LNCaP clone FGC (cell line): ENCODE results near the gene ZNF771.

Experiments
- DNase-seq: peaks from one replicate; pipeline ENCODE4 v3.0.0-alpha.2; 2011; ENCODE audit warnings: low read depth
- H3K4me3 ChIP-seq: 2 replicates; pipeline ENCODE4 v1.5.1; 2011; ENCODE audit warnings: mild to moderate bottlenecking, low read depth, low read length, control low read depth
- CTCF ChIP-seq: IDR thresholded peaks from 2 replicates; pipeline ENCODE4 v1.5.1; 2012; ENCODE audit warnings: mild to moderate bottlenecking; ENCODE audit not compliant: control insufficient read depth, insufficient read depth; ENCODE audit errors: extremely low read depth

ZNF771 gene

DNA sequence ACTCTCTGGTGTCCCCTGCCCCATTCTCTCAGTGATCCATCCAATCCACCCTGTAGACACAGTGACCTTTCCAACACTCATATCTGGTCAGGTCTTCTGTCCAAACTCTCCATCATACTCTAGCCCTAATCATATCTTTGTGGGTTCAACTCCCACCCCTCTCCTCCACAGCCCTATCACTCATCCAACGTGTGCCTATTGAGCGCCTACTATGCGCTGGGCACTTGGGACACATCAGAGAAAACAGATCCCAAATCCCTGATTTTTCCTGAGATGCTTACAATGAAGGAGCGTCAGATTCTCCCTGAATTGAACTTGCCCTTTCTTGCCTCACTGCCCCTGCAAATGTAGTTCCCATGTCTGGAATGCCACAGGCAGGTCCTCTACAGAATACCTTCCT is 20.6 kb downstream of the ZNF771 start:
- H3K4me3 ChIP-seq = peak overlapping the region; percentile 94; the same call in 1 of the 2 replicates
- TF ChIP-seq CTCF = no peak
- DNase-seq = no peak

GRCh38 chr16:30429418-30429677 is 21.9 kb downstream of the ZNF771 start:
- DNase-seq = no peak
- peak overlapping the region; percentile 94 for H3K4me3 ChIP-seq
- TF ChIP-seq CTCF = no peak

- peak; percentile 100 for DNase-seq
- H3K4me3 ChIP-seq = peak within 1 kb of the TSS; percentile 94
- peak; percentile 77 for TF ChIP-seq CTCF
Measured at GRCh38 chr16:30429678-30430427, 22.4 kb downstream of the ZNF771 start, which contains the start of gene DCTPP1. Gene DCTPP1 (minus strand): TSS chr16:30430030. CDS start chr16:30429980, 50 bp downstream.

- no peak for TF ChIP-seq CTCF
- H3K4me3 ChIP-seq = no peak overlapping the region
- DNase-seq = no peak
Measured at GRCh38 chr16:30430428-30430970, 23.1 kb downstream of the ZNF771 start.

GRCh38 chr16:30434852-30435251 is 27.4 kb downstream of the ZNF771 start:
- no peak for DNase-seq
- no peak for TF ChIP-seq CTCF
- no peak overlapping the region for H3K4me3 ChIP-seq

DNA sequence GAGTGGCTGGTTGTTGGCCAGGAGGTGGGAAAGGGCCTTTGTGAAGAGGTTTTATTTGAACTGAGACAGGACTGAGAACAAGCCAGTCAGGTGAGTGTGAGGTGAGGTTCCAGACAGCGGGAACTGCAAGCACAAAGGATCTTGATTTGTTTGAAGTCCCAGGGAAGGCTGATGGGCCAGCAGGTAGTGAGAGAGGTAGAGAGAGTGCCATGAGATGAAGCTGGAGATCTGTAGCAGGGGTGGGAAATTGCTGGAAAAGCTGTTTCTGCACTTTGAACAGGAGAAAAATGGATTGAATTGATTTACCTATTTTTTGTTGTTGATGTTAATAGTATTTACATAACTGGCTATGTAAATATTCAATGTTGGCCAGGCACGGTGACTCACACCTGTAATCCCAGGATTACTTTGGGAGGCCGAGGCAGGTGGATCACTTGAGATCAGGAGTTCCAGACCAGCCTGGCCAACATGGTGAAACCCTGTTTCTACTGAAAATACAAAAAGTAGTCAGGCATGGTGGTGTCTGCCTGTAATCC is 30.2 kb downstream of the ZNF771 start:
- H3K4me3 ChIP-seq = no peak overlapping the region
- no peak for TF ChIP-seq CTCF
- DNase-seq = peak; percentile 98

DNA sequence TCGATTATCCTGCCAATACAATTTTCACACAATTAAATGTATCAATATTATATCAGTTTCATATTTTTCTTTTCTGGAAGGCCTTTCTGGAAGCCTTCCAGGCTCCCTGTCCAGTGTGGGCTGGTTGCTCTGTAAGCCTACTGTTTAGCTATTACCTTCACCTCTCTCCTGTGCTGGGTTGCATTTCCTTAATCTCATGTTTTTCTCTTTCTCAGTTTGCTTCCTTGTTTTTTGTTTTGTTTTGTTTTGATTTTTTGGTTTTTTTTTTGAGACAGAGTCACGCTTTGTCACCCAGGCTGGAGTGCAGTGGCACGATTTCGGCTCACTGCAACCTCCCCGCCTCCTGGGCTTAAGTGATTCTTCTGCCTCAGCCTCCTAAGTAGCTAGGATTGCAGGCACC is 31.4 kb downstream of the ZNF771 start:
- TF ChIP-seq CTCF = no peak
- no peak overlapping the region for H3K4me3 ChIP-seq
- no peak for DNase-seq
